ENCODE results near the gene LRRC36.

The LRRC36 gene

GRCh38 chr16:67279296-67280089, 47.1 kb upstream of the LRRC36 start, which contains the start of gene PLEKHG4:
Gene PLEKHG4, plus strand, starts transcription at chr16:67279532. Its CDS starts 513 bp downstream, at chr16:67280045.
- DNase-seq = peak; percentile 46 to 76
- intact Hi-C loops (cut with DNase I; ENCODE audit: low total_unique reads) = no loop called here
- peak within 1 kb of the TSS; percentile 52 to 54 for H3K4me3 ChIP-seq
- H3K27me3 ChIP-seq = no peaks in the 10 kb centered on the region
- peaks cover 0 to 9% (median 0%) of the 10 kb centered on the region in 3 donors for H3K36me3 ChIP-seq
- no peaks in the 10 kb centered on the region for H3K9me3 ChIP-seq
- peak; percentile 61 to 68 for TF ChIP-seq CTCF (IDR thresholded peaks at IDR 0.05)
- peaks cover 0 to 36% (median 21%) of the 10 kb centered on the region in 4 donors for H3K4me1 ChIP-seq
- peak within 1 kb of the TSS; percentile 60 to 68 for H3K27ac ChIP-seq

GRCh38 chr16:67280090-67281015, 46.3 kb upstream of the LRRC36 start:
- no peak for TF ChIP-seq CTCF (IDR thresholded peaks at IDR 0.05)
- intact Hi-C loops (cut with DNase I; ENCODE audit: low total_unique reads) = no loop called here
- Histone ChIP-seq H3K36me3 (peaks cover 0 to 11% (median 0%) of the 10 kb centered on the region in 3 donors), H3K4me1 (peaks cover 0 to 41% (median 25%) of the 10 kb centered on the region in 4 donors), H3K4me3 (no peak overlapping the region), H3K27ac (peak overlapping the region in 1 of 2 donors; percentile 32), H3K27me3 (no peaks in the 10 kb centered on the region), H3K9me3 (no peaks in the 10 kb centered on the region)
- no peak for DNase-seq

GRCh38 chr16:67281536-67282446, 44.8 kb upstream of the LRRC36 start:
- no peak for TF ChIP-seq CTCF (IDR thresholded peaks at IDR 0.05)
- Histone ChIP-seq H3K4me3 (no peak overlapping the region), H3K9me3 (no peaks in the 10 kb centered on the region), H3K27ac (no peak overlapping the region), H3K36me3 (peaks cover 0 to 25% (median 0%) of the 10 kb centered on the region in 3 donors), H3K27me3 (no peaks in the 10 kb centered on the region), H3K4me1 (peaks cover 0 to 41% (median 22%) of the 10 kb centered on the region in 4 donors)
- intact Hi-C loops (cut with DNase I; ENCODE audit: low total_unique reads) = no loop called here
- DNase-seq = no peak

GRCh38 chr16:67282447-67282805, 44.2 kb upstream of the LRRC36 start:
- no peak for DNase-seq
- intact Hi-C loops (cut with DNase I; ENCODE audit: low total_unique reads) = no loop called here
- Histone ChIP-seq H3K27ac (no peak overlapping the region), H3K27me3 (no peaks in the 10 kb centered on the region), H3K36me3 (peaks cover 0 to 31% (median 0%) of the 10 kb centered on the region in 3 donors), H3K9me3 (no peaks in the 10 kb centered on the region), H3K4me1 (peaks cover 0 to 35% (median 18%) of the 10 kb centered on the region in 4 donors), H3K4me3 (no peak overlapping the region)
- TF ChIP-seq CTCF (IDR thresholded peaks at IDR 0.05) = no peak
